Hematopoietic multipotent progenitor cell treated with erythropoietin and hydrocortisone succinate and interleukin-3 and kit ligand, for 6 days (in vitro differentiated cells): Measurements from ENCODE around the gene FAM107A.
A peak's percentile ranks its signal among the peaks of the same experiment; 100 is the strongest.
"Not testable (repeated sequence)": the region's sequence is repeated elsewhere in the genome, so short reads cannot be mapped to it uniquely, and the experiment has no call there.

Source experiments
- DNase-seq: peaks from one replicate; pipeline ENCODE4 v3.0.0-alpha.2; 2015

The FAM107A gene

DNA sequence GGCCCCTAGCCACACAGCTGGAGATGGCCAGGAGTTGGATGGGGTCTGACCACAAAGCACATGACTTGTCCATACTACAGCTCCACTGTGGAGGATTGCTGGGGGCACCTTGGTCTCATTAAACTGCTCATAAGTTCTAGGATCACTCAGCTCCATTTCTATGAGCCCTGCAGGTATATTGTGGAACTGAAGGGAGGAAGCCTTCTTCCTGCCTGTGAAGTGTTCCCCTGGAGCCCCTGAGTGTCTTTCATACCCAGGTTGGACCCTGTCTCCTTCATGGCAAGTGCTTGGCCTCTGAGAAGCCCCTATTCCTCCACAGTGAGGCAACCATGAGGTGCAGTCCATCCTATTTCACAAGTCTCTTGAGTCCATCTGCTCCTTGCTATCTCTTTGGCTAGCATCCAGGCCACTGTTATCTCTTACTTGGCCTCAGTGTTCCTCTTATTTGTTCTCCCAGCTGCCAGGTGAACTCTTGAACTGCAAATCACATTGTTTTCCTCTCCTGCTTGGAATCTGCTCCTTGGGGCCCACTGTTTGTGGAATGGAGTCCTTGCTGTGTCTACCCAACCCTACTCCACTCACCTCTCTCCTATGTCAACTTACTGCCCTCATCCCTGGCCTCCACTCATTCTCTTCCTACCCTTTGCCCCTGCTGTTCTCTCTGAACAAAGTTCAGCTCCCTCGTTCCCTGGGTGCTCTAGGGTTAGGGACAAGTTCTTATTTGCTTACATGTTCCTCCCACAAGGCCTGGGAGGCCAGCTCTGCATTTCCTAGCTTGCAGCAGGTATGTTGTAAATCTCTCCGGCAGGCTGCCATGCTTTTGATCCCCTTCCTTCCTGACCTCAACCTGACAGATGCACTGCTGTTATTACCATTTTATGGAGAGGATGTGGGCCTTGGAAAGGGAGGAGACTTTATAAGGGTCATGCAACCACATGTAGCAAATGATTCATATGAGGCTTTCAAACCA is 41.4 kb downstream of the FAM107A start:
- peak; percentile 50 for DNase-seq

DNA sequence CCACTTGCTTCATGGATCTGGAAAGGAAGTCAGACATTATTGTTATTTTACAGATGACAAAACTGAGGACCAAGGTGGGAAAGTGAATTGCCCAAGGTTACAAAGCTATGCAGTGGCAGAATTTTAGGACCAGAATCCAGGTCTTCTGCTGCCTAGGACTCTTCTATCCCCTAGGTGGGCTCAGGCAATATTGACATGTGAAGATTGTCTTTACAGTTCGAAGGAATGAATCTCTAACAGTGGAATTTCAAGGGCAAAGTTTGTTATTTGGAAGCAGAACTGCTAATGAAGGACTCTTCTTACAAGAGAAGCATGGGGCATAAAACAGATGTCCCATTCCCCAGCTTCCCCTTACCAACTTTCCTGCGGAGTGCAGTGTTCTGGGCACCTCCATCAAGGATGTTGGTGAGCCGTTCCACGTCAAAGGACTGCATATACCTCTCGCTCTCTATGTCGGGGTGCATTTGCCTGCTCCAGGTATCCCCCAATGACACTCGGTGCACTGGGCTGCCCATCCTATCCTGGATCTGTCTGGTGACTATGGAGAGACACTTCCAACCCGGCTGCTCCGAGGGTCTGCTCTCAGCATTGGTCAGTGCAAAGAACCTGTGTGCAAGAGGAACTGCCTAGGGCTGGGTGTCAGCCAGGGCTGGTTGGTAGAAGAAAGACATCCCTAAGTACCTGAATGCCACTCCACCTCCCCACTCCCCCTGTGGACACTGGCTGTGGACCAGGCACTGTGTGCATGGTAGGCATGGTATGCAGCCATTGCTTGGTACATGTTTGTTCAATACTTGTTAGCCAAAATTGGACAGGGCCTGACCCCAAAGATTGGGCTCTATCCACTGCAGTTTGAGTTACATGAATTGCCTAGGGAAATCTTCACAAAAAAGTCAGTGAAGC is 42.3 kb downstream of the FAM107A start:
- no peak for DNase-seq

DNA sequence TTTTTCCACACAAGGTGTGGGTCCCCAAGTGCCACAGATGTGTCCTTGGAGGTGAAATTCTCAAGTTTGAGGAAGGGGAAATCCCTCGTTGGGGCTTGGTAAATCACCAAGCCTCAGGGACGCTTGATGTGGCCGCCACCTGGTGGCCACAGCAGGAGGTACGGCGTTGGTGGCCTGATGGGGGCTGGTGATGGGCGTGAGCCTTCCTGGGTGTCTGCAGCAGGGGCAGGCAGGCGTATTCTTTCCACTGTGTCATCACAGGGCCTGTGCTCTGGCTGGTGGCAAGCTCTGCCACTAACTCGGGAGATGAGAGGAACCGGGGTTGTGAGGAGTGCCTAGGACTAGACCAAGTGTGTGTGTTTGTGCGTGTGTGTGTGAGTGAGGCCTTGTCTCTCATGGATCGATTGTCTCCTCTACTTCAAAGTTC is 44.4 kb downstream of the FAM107A start:
- DNase-seq: peak; percentile 88

DNA sequence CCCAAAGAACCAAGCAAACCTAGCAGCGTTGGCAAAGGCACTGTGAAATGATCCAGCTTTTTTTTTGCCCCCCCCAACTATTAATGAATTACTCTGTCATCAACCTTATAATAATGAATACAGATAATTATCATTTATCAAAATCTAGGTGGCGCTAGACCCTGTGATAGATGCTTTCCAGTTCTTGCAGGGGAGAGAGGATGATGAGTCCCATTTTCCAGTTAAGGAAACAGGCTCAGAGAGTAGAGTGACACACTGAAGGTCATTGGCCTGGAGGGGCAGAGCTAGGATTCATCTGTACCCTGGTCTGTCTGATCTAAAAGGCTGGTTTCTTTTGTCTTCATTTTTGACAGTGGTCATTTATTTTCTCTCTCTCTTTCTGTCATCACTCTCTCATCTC is 45.2 kb downstream of the FAM107A start:
- DNase-seq: no peak

DNA sequence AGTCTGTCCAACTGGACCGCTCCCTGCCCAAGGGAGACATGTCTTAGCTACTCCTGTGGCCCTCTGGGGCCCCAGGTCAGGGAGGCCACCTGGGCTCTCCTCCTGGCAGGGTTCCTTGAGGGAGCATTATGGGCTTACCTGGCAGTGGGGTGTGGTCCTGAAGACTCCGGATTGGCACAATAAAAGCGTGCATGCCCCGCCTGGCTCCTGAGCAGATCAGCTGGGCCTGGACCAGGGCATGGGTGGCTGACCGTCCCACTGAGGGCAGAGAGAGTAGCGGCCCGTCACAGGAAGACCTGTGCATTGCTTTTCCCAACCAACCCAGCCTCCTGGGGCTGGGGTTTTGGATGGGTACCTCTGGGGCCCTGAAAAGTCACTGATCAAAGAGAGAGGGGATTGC is 45.6 kb downstream of the FAM107A start:
- DNase-seq: no peak

DNA sequence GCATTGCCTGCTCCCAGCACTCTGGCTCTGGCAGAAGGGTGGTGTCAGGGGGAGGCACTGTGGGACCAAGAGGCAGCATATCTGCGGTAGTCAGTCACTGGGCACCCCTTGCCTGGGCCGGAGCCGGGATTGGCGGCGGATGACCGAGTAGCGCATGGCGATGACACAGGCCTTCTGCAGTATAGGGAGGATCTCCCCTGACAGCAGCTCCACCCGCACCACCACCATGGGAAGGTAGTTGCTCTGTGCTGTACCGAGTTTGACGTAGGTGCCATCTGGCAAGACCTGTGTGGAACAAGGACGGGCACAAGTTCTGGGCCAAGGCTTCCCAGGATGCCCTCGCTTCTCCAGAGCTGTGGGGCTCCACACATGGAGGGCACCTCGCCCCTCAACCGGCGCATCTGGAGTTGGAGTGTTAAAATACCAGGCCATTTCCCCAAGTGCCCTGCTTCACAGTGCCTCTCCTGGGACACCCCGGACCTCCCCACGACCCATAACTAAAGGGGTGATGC is 46.8 kb downstream of the FAM107A start:
- DNase-seq: no peak

DNA sequence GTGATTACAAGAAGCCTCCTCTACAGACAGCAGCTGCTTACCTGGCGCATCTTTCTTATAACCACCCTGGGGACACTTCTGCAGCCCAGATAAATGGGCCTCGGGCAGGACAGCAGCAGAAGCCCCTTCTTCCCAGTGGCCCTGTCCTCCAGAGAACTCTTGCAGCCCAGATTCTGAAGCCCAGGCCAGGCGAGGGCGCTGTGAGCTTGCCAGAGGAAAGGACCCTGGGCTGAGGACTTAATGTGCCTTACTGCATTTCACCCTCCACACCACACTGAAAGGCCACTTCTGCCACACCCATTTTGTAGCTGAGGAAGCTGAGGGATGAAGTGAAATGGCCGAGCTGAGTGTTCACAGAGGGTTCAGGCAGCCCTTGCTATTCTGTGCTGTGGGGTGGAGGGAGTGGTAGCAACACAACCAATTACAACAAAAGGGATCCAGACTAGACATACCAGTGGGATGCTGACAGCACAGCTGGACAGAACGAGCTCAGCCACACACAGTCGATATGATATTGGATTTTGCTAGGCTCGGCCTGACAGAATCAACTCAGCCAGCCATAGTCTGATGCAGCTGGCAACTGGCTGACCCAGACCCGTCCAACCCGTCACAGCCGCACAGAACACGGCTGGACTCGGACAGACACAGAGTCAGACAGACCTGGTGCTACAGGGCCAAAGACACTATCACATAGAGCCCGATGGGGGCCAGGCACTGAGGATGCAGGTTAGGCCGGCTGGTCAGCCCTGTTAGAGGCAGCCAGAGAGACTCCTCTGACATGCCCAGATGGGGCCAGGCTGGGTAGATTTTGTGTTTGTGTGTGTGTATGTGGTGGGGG is 47.5 kb downstream of the FAM107A start:
- peak; percentile 28 for DNase-seq

DNA sequence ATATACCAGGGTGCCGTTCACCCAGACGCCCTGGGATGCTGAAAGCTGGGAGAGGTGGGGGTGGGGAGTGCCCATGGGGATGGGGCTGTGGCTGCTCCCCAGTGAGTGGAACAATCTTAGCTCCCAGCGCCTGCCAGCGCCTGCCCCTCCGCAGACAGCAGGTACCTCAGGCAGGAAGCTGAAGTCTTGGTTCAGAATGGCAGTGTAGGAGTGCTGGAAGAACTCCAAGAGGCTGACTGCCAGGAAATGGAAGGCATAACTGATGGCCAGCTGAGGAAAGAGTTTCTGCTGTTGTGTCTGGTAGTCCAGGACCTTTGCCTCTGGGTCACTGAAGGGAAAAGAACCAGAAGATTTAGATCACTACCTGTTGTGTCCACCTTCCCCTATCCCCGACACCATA is 48.6 kb downstream of the FAM107A start:
- DNase-seq: no peak

DNA sequence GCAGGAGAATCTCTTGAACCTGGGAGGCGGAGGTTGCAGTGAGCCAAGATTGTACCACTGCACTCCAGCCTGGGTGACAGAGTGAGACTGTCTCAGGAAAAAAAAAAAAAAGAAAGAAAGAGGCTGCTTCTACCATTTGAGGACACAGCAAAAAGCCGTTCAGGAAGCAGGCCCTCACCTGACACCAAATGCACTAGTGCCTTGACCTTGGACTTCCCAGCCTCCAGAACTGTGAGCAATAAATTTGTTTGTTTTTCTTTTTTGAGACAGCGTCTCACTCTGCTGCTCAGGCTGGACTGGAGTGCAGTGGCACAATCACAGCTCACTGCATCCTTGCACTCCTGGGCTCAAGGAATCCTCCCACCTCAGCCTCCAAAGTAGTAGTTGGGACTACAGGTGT is 49.8 kb downstream of the FAM107A start:
- not testable (repeated sequence) for DNase-seq

DNA sequence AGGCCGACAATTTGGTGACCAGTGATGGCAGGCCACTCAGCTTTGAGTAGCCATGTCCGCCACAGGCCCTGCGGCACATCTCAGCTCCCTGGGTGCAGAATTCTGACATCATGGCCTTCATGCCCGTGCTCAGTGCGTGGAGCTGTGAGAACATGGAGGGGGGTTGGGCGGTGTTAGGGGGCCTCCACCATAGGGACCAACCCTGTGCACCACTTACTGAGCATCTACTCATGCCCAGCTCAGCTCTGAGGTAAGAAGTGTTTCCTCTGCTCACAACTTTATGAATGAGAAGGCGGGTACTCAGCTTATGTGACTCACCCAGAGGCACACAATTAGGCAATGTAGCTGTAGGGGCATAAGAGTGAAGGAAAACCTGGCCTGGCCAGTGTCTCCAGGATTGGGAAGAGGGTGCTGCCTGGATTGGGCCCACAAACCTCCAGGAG is 50.7 kb downstream of the FAM107A start:
- DNase-seq: peak; percentile 36

DNA sequence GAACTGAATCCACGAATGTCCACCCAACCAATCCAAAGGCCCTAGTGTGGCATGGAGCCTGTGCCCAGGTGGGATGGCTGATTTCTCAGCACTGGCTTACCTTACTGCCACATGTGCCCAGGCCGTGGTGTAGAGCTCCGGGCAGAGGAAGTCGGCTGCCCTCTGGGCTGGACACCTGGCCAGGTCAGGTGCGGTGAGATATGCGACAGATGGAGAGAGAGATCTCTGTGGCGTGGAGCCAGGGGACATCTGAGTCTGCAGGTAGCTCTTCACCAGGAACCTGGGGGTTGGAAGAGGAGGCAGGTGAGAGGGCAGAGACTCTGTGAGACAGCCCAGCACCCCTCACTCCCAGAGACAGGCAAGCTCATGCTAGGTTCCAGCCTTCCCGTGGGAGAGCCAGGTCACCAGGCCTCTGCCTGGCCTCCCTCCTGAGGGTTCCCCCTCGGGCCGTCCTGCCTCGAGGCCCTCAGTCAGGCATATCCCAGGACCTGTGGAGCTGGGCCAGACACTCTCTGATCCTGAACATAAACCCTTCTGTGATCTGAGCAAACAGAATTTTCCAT is 52.8 kb downstream of the FAM107A start:
- DNase-seq: no peak

DNA sequence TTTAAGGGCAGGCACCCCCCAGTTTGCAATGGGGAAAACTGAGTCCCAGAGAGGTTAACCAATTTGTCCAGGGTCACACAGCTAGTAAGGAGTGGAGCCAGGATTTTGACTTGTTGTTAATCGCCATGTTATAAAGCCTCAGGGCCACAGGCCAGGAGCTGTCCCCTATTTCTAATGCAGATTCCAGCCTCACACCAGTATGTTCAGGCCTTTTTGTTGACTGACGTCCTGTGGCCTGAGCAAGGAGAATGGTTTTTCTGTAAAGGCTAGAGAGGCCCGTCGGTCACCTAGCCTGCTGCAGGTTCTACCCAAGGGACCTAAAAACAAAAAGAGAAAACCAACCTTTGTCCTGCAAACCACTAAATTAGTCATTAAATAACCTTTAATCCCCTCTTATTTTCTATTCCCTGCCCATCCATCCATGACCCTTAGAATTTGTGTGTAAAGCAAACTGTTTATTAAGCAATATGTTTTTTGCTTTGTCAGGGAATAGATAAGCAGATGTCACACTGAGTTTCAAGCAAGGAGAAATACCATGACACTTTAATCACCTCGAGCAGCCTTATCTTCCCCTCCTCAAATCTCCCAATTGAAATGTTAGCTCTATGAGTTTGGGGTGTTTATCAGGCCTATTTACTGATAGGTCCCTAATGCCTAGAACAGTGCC is 54.3 kb downstream of the FAM107A start:
- DNase-seq: peak; percentile 63

DNA sequence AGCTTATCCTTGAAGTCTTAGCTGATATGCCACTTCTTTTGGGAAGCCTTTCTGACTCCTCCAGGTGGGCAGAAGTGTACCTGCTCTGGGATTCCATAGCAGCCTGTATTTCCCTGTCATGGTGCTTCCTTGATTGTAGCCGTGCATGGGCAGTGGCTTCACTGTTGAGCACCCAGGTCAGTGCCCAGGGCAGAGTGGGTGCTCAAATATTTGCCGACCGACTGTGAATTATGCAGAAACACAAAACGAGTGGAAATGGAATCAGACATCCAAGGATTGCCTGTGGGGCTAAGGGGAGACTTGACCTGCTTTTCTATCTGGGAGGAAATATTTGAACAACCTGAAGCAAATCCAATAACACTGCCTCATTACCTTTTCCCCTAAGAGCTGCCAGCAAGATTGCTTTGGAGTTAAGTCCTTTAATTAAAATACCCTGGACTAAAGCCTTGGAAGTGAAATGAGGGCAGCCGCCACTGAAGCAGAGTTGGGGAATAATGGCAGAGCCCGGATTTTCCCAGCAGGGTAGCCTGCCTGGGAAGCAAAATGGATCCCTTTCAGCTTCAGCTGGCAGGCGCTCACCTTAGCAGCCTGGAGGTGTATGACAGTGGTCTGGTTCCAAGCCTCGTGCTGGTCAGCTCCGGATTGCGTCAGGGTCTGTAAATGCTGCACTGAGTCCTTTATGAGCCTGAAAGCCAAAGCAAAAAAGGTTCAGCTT is 55.1 kb downstream of the FAM107A start:
- DNase-seq: no peak

DNA sequence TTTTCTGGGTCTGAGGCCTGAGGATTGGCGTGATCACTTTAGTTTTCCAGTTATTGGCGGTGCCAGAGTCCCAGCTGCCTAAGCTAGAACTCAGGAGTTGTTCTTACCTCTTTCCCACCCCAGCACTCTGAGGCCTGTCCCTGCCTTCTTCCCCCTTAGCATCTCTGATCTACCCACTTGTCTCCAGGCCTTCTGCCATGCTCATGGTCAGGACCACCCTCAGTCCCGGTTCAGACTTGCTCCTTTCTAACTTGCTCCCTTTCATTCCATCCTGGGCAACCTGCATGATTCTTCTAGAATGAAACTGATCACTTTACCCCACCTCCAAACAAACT is 55.9 kb downstream of the FAM107A start:
- DNase-seq: no peak

DNA sequence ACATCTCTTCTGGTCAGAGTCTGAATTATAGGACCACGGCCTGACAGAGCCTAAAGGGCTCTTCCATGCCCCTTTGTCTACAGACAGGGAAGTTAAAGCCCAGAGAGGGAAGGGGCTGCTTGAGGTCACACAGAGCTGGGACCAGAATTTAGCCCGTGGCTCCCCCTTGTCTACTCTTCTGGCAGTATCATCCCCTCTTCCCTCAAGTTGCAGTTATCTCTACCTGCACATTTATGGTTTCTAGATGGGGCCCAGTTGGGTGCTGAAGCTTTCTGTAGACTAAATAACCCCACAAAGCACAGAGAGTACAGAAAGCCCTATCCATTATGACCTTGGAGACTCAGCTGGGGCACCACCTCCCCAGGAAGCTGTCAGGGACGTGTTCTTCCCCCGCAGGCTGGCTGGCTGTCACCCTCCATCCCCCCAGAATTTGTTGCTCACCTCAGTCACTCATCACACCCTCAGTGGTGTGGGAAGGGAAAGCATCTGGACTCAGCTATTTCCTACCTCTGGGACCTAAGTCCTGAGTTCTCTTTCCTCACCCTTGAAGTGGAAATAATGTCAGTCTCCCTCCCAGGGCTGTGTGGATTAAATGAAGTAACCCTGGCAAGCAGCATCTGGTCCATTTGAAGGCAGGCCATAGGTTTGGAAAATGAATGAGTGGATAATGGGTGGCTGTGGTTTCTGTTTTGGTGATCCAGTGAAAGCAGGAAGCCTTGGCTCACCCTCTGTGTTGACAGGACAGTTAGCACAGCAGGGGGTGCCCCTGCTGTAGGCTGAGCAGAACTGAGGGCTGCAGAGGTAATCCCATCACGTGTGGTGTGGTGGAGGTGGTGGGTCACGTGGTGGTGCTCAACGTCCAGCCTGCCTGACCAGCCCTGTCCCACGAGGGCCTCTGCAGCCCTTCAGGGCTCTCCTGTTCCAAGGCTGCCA is 56.5 kb downstream of the FAM107A start:
- peak; percentile 37 for DNase-seq

DNA sequence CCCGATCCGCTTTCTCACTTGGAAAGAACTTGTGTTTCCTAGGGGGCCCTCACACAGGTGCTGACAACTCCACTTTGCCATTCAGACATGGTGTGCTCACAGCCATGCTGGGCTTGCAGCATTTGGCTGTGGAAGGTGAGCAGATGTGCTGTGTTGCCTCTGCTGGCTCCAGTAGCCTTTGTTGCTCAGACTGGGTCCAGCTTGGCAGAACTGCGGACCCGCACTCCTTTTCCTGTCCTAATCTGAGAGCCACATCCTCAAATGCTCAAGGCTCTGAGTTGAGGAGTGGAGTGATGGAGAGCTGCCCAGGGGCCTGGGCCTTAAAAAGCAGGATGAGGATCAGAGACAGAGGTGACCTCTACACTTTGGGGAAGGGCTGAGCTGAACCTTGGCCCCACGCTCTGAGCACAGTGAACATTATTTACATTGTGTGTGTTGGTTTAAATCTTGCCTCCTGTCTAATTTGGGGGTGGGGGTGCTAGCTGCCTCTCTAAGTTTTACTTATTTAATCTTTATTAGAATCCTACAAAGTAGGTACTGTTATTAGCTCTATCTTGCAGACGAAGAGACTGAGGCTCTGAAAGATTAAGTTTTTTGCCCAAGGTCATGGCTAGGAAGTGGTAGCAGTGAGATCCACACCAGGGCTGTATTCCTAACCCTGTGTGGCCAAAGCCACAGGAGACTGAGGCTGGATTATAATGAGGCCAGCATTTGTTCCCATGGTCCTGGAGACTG is 57.4 kb downstream of the FAM107A start:
- DNase-seq: no peak

DNA sequence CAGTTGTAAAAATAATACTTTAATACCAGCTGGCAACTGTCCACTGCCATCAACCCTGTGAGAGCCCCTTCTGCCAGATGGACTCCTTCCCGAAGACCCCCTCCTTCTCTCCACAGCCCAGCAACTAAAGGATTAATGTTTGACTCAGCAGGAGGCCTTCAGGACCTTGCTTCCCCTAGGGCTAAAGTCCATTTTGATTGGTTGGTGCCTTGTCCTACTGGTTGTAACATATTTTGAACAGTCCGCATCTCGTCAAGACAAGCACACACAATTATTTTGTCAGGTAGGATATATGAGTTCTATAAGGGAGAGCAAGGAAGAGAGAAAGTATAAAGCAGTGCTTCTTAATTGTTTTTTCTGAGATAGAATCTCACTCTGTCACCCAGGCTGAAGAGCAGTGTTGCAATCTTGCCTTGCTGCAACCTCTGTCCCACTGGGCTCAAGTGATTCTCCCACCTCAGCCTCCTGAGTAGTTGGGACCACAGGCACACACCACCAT is 58.9 kb downstream of the FAM107A start:
- DNase-seq: no peak

DNA sequence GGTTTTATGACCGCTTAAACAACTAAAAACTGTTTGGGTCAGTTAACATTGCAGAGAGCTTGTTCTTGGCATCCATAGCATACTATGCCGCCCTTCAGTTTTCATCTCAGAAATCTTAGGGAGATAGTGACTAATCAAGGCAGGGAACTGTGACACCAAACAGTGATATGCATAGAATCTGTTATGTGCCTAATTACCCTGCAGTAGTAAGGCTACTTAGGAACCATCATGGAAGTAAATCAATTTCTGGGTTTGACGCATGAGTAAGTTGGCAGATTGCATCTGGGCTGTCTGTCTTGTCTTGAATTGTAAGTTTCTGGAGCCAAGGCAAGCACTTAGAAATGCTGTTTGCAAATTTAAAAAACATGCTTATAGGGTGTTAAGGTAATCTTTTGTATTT is 62.8 kb downstream of the FAM107A start:
- DNase-seq: no peak
